Measurements from ENCODE around the gene SERPINE2. TPM values are rescaled to one million over a fixed set of nuclear protein-coding genes. Genes with fewer than 3 reads are reported as not detected.
"Not testable (repeated sequence)": the region's sequence is repeated elsewhere in the genome, so short reads cannot be mapped to it uniquely, and the experiment has no call there.

The SERPINE2 gene
- total RNA-seq, 2 donors from 2014 or later, result 1.6 to 4.4 TPM

DNA sequence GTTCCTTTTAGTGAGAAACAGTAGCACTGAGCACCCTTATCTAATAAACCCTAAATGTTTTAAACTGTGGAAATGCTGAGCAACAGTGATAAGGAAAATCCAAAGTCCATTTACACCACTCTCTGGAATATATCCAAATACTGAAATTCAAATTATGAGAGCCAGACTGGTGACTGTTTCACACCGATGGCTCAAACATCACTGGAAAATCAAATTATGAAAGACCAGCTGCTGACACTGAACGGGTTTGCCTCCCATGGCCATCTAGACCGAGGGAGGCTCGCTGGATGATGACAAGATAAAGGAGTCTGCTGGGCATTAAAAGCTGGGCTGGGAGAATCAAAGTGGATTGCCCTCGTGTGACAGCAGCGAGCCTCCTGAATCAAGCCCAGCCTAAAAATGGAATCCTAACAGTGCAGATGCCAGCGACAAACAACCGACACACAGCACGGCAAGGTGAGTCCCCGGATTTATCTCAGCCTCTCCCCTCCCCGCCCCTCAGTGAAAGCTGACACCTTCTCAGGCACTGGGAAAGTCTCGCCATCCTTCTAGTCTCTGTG is 30.3 kb downstream of the SERPINE2 start:
- Histone ChIP-seq H3K9me3 (no peaks in the 10 kb centered on the region), H3K27me3 (no peaks in the 10 kb centered on the region), H3K4me3 (no peak overlapping the region), H3K36me3 (replicated peaks in 1 of 2; ENCODE audit: insufficient read depth in 1 of 2, low read depth in 2 of 2) (no peaks in the 10 kb centered on the region), H3K27ac (peak overlapping the region in 2 of 4 donors; percentile 61 to 69), H3K4me1 (peaks cover 26% of the 10 kb centered on the region)
- TF ChIP-seq, protein P1, sequence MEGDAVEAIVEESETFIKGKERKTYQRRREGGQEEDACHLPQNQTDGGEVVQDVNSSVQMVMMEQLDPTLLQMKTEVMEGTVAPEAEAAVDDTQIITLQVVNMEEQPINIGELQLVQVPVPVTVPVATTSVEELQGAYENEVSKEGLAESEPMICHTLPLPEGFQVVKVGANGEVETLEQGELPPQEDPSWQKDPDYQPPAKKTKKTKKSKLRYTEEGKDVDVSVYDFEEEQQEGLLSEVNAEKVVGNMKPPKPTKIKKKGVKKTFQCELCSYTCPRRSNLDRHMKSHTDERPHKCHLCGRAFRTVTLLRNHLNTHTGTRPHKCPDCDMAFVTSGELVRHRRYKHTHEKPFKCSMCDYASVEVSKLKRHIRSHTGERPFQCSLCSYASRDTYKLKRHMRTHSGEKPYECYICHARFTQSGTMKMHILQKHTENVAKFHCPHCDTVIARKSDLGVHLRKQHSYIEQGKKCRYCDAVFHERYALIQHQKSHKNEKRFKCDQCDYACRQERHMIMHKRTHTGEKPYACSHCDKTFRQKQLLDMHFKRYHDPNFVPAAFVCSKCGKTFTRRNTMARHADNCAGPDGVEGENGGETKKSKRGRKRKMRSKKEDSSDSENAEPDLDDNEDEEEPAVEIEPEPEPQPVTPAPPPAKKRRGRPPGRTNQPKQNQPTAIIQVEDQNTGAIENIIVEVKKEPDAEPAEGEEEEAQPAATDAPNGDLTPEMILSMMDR (IDR thresholded peaks at IDR 0.05), result no peak
- no peak for TF ChIP-seq POLR2A (IDR thresholded peaks at IDR 0.05)
- peak; percentile 91 for ATAC-seq
- WGBS, 2 donors, result 17 to 25% methylated on average over 11 to 12 of the region's 12 CpGs
- DNase-seq, result peak; percentile 40 to 57 (median 52)
- intact Hi-C loops (cut with DNase I), result no loop called here

DNA sequence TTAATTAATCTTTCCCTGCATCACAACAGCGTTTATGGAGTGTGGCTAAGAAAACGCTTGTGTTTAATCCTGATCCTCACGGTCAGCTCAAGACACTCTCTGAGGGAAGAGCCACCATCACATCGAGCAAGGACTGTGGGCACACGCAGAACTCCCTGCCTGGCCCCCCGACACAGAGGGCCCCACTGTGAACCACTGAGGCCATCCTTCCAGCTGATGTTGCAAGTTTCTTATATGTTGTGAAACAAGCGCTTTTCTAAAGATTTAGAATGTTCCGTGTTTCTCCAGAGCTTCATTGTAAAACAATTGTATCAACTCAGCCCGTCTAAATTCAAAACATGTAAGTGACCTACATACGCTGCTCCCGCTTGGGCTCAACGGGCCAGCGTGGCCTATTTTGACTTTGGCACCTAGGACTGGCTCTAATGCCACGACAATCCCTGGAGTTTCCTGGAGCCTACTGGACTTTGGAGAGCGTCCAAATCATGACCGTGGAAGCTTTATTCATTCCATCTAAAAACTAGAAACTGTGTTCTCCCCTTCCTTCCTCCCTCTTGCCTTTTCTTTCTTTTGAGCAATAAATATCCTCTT is 34.9 kb downstream of the SERPINE2 start:
- ATAC-seq, result no peak
- TF ChIP-seq, protein P1 (IDR thresholded peaks at IDR 0.05), result no peak
- TF ChIP-seq POLR2A (IDR thresholded peaks at IDR 0.05), result no peak
- intact Hi-C loops (cut with DNase I), result no loop called here
- Histone ChIP-seq H3K4me1 (peaks cover 26% of the 10 kb centered on the region), H3K36me3 (replicated peaks in 1 of 2; ENCODE audit: insufficient read depth in 1 of 2, low read depth in 2 of 2) (no peaks in the 10 kb centered on the region), H3K9me3 (no peaks in the 10 kb centered on the region), H3K27me3 (no peaks in the 10 kb centered on the region), H3K27ac (no peak overlapping the region), H3K4me3 (no peak overlapping the region)
- DNase-seq, result peak in 2 of 4 donors; percentile 12 to 29
- WGBS, 2 donors, result 62 to 68% methylated on average over 16 of the region's 16 CpGs

DNA sequence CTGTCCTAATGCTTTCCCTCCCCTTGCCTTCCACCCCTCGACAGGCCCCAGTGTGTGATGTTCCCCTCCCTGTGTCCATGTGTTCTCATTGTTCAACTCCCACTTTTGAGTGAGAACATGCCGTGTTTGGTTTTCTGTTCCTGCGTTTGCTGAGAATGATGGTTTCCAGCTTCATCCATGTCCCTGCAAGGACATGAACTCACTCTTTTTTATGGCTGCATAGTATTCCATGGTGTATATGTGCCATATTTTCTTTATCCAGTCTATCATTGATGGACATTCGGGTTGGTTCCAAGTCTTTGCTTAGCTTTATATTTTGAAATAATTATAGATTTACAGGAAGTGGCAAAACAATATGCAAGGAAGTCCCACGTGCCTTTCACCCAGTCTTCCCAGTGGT is 38.4 kb downstream of the SERPINE2 start:
- H3K27me3 ChIP-seq; ATAC-seq; H3K9me3 ChIP-seq; DNase-seq; H3K36me3 ChIP-seq (replicated peaks in 1 of 2; ENCODE audit: insufficient read depth in 1 of 2, low read depth in 2 of 2); H3K27ac ChIP-seq; H3K4me1 ChIP-seq; H3K4me3 ChIP-seq; intact Hi-C loops (cut with DNase I): not testable (repeated sequence)
- 89 to 97% methylated on average over 5 of the region's 5 CpGs for WGBS, 2 donors

DNA sequence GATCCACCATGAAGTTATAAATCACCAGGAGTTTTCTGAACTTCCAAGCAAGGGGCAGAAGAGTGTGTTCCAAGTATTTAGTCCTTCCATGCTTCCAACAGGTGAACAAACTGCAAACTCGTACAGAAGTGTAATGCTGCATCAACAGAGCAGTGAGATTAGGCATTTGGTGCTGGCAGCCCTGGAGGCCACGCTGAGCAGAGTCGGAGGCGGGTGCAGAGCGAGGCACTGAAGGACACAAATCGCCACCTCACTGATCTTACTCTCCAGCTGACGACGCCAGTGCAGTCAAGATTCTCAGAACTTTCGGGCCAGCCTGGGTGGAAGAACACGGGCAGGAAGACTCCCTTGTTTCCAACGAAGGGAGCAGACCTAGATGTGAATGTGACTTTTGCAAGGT is 39.2 kb downstream of the SERPINE2 start:
- WGBS, 2 donors, result 37 to 56% methylated on average over 11 of the region's 11 CpGs
- no peaks in the 10 kb centered on the region for H3K9me3 ChIP-seq
- no peak overlapping the region for H3K4me3 ChIP-seq
- DNase-seq, result peak; percentile 43 to 58 (median 56)
- peaks cover 9% of the 10 kb centered on the region for H3K4me1 ChIP-seq
- no peaks in the 10 kb centered on the region for H3K36me3 ChIP-seq (replicated peaks in 1 of 2; ENCODE audit: insufficient read depth in 1 of 2, low read depth in 2 of 2)
- intact Hi-C loops (cut with DNase I), result loop anchor here (5.0 kb wide), 1 partner anchor 287 kb away; no protein-coding TSS in a partner anchor
- H3K27me3 ChIP-seq, result no peaks in the 10 kb centered on the region
- H3K27ac ChIP-seq, result no peak overlapping the region
- TF ChIP-seq, protein P1 (IDR thresholded peaks at IDR 0.05), result no peak
- peak; percentile 65 for ATAC-seq

DNA sequence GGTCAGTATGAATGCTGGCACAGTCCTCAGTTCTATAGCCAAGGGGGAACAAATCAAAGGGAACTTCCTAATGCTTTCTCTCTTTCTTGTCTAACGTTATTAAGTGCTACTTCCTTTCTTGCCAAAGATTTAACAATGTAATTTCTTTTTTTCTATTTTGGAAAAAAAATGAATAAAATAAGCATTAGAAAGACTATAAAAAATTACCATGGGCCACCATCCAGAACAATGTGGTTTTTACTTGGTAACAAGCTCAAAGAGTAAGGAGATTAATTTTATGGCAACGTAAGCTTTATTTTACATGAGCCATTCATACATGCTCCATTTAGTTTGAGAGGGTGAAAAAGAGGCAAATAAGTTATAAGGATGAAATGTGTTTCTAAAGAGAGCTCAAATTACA is 40.1 kb downstream of the SERPINE2 start:
- 49 to 77% methylated on average over 2 of the region's 2 CpGs for WGBS, 2 donors
- no peak for DNase-seq
- intact Hi-C loops (cut with DNase I), result loop anchor here (5.0 kb wide), 1 partner anchor 288 kb away; no protein-coding TSS in a partner anchor
- Histone ChIP-seq H3K36me3 (replicated peaks in 1 of 2; ENCODE audit: insufficient read depth in 1 of 2, low read depth in 2 of 2) (no peaks in the 10 kb centered on the region), H3K4me1 (peaks cover 9% of the 10 kb centered on the region), H3K9me3 (no peaks in the 10 kb centered on the region), H3K27ac (no peak overlapping the region), H3K27me3 (no peaks in the 10 kb centered on the region), H3K4me3 (no peak overlapping the region)
- no peak for ATAC-seq
- TF ChIP-seq, protein P1 (IDR thresholded peaks at IDR 0.05), result no peak
- no peak for TF ChIP-seq POLR2A (IDR thresholded peaks at IDR 0.05)

All from body of pancreas (tissue), 4 donors.